Activated CD4-positive, CD25-positive, alpha-beta regulatory T cell treated with anti-CD3 and anti-CD28 coated beads, Interleukin-2, amount 50 U/mL, for 24 hours (primary cell): ENCODE data around the gene CEBPA.
"Not testable (repeated sequence)": the region's sequence is repeated elsewhere in the genome, so short reads cannot be mapped to it uniquely, and the experiment has no call there.

Experiments used
- ATAC-seq, 2 donors: fragments of 150-1000 bp; cut with Tn5 transposase; one replicate each; pipeline ENCODE4 v1.10.0; 2021; ENCODE audit warnings: mild to moderate bottlenecking in 1 of 2, moderate library complexity in 1 of 2

CEBPA gene

GRCh38 chr19:33323093-33323820 lies 20.9 kb upstream of the CEBPA start:
- no peak for ATAC-seq

- no peak for ATAC-seq
Observed at GRCh38 chr19:33320636-33321035, 18.3 kb upstream of the CEBPA start.

GRCh38 chr19:33317991-33318390 lies 15.7 kb upstream of the CEBPA start:
- not testable (repeated sequence) for ATAC-seq

- no peak for ATAC-seq
Observed at GRCh38 chr19:33317517-33317916, 15.2 kb upstream of the CEBPA start.

- ATAC-seq, result no peak
Observed at GRCh38 chr19:33316541-33317264, 14.4 kb upstream of the CEBPA start.

- ATAC-seq, result not testable (repeated sequence)
Observed at GRCh38 chr19:33312808-33313207, 10.5 kb upstream of the CEBPA start.

- no peak for ATAC-seq
Observed at GRCh38 chr19:33312065-33312464, 9.7 kb upstream of the CEBPA start.

GRCh38 chr19:33311326-33311682 lies 9.0 kb upstream of the CEBPA start:
- no peak for ATAC-seq

- ATAC-seq, result no peak
Observed at GRCh38 chr19:33310606-33311325, 8.4 kb upstream of the CEBPA start.

- ATAC-seq, result no peak
Observed at GRCh38 chr19:33309826-33310225, 7.5 kb upstream of the CEBPA start.

GRCh38 chr19:33306853-33307792 lies 4.8 kb upstream of the CEBPA start:
- ATAC-seq, result no peak

GRCh38 chr19:33306191-33306590 lies 3.9 kb upstream of the CEBPA start:
- ATAC-seq, result no peak

GRCh38 chr19:33304760-33305647 lies 2.7 kb upstream of the CEBPA start:
- ATAC-seq, result no peak

- ATAC-seq, result no peak
Observed at GRCh38 chr19:33304371-33304759, 2.0 kb upstream of the CEBPA start.

- ATAC-seq, result no peak
Observed at GRCh38 chr19:33303791-33304345, 1.5 kb upstream of the CEBPA start.

GRCh38 chr19:33302974-33303790 lies 848 bp upstream of the CEBPA start:
- peak; percentile 12 to 18 for ATAC-seq

- ATAC-seq, result no peak
Observed at GRCh38 chr19:33301900-33302174, 497 bp downstream of the CEBPA start.

GRCh38 chr19:33301144-33301899 lies 1.0 kb downstream of the CEBPA start:
- no peak for ATAC-seq

GRCh38 chr19:33300894-33301143 lies 1.5 kb downstream of the CEBPA start:
- no peak for ATAC-seq
